ENCODE data around the gene NCBP3. TPM values are rescaled to one million over a fixed set of nuclear protein-coding genes. Genes with fewer than 3 reads are reported as not detected.

Gene NCBP3
- total and polyA plus RNA-seq, 2 donors (not counting 3 experiments of a cell fraction or from before 2014, with no cell fraction given): 18.2 to 51.1 TPM

GRCh38 chr17:3813171-3813570 lies 32.9 kb downstream of the NCBP3 start:
- no peaks in the 10 kb centered on the region for H4K20me1 ChIP-seq (replicated peaks; ENCODE audit: control insufficient read depth, extremely low read depth, insufficient read depth, low read length)
- peaks cover 23 to 31% of the 10 kb centered on the region in 2 experiments for H3K36me3 ChIP-seq (ENCODE audit: control insufficient read depth in 2 of 2, extremely low read depth in 1 of 2, insufficient read depth in 2 of 2, low read length in 2 of 2)
- peaks cover under 1% of the 10 kb centered on the region for H3K4me1 ChIP-seq (ENCODE audit: control insufficient read depth, extremely low read depth, insufficient read depth, low read length)
- no peak for TF ChIP-seq JUN (IDR thresholded peaks at IDR 0.05; ENCODE audit: borderline replicate concordance, insufficient read depth, insufficient read length, low read depth)
- TF ChIP-seq, protein P1, sequence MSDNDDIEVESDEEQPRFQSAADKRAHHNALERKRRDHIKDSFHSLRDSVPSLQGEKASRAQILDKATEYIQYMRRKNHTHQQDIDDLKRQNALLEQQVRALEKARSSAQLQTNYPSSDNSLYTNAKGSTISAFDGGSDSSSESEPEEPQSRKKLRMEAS (IDR thresholded peaks at IDR 0.05; ENCODE audit: insufficient read depth, insufficient read length): no peak
- no peak for TF ChIP-seq MYC (IDR thresholded peaks at IDR 0.05; ENCODE audit: low read depth, low read length)
- TF ChIP-seq FOS (IDR thresholded peaks at IDR 0.05; ENCODE audit: borderline replicate concordance, insufficient read depth, low read length): no peak
- TF ChIP-seq POLR2AphosphoS5 (IDR thresholded peaks at IDR 0.05; ENCODE audit: insufficient read depth, low read depth, low read length): no peak
- no peak for TF ChIP-seq POLR2A (IDR thresholded peaks at IDR 0.05; ENCODE audit: low read depth, low read length)
- TF ChIP-seq, protein P2, sequence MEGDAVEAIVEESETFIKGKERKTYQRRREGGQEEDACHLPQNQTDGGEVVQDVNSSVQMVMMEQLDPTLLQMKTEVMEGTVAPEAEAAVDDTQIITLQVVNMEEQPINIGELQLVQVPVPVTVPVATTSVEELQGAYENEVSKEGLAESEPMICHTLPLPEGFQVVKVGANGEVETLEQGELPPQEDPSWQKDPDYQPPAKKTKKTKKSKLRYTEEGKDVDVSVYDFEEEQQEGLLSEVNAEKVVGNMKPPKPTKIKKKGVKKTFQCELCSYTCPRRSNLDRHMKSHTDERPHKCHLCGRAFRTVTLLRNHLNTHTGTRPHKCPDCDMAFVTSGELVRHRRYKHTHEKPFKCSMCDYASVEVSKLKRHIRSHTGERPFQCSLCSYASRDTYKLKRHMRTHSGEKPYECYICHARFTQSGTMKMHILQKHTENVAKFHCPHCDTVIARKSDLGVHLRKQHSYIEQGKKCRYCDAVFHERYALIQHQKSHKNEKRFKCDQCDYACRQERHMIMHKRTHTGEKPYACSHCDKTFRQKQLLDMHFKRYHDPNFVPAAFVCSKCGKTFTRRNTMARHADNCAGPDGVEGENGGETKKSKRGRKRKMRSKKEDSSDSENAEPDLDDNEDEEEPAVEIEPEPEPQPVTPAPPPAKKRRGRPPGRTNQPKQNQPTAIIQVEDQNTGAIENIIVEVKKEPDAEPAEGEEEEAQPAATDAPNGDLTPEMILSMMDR (IDR thresholded peaks at IDR 0.05; ENCODE audit: extremely low read depth in 1 of 2, insufficient read depth in 1 of 2, low read depth in 1 of 2, low read length in 2 of 2): no peak
- TF ChIP-seq EZH2 (IDR thresholded peaks at IDR 0.05; ENCODE audit: borderline replicate concordance, low read depth, low read length, severe bottlenecking): no peak
- TF ChIP-seq GATA2 (IDR thresholded peaks at IDR 0.05; ENCODE audit: insufficient read depth, insufficient read length, low read depth, low read length): no peak
- H3K27ac ChIP-seq (ENCODE audit: insufficient read depth, low read depth, low read length): no peak overlapping the region
- H3K9me3 ChIP-seq (replicated peaks; ENCODE audit: control insufficient read depth, insufficient read depth, low read length): no peaks in the 10 kb centered on the region
- CTCF ChIA-PET: interaction anchor here (1.6 kb wide), 1 partner anchor 14 kb away, joined by 5 read pairs; no protein-coding TSS in a partner anchor
- H3K27me3 ChIP-seq (ENCODE audit: control insufficient read depth in 2 of 2, insufficient read depth in 2 of 2, low read length in 2 of 2): no peaks in the 10 kb centered on the region
- DNase-seq (ENCODE audit: low read depth, low spot score) (no peak), FAIRE-seq (no peak)
- H3K9ac ChIP-seq (replicated peaks; ENCODE audit: extremely low read depth, insufficient read depth, low read length): no peak overlapping the region
- no TSS peak for BruUV-seq (replicated peaks)
- POLR2A ChIA-PET: no interaction called here
- H3K79me2 ChIP-seq (ENCODE audit: control insufficient read depth, insufficient read depth, low read length): no peaks in the 10 kb centered on the region
- no peak overlapping the region for H3K4me3 ChIP-seq (replicated peaks in 1 of 3; ENCODE audit: insufficient read depth in 1 of 3, low read depth in 1 of 3, low read length in 3 of 3)
- intact Hi-C loops (cut with micrococcal nuclease): no loop called here
- no peak overlapping the region for H3K4me2 ChIP-seq (ENCODE audit: insufficient read depth, low read length)
- no peak overlapping the region for H2AFZ ChIP-seq (ENCODE audit: low read depth, low read length)
- dilution Hi-C loops (cut with MboI; ENCODE audit: extremely low pct_ligation_motif_present, low sequenced_read_pairs): no loop called here
- H3K9me1 ChIP-seq (replicated peaks; ENCODE audit: control insufficient read depth, extremely low read depth, insufficient read depth, low read length): no peaks in the 10 kb centered on the region

Data from endothelial cell of umbilical vein (primary cell).